Spleen (tissue), 7 donors: Measurements from ENCODE around the gene MOG.

Experiments used
- POLR2A ChIP-seq, 3 donors: fragments of 450-650 bp; IDR thresholded peaks; one replicate each; pipeline ENCODE4 v1.5.1; 2017; ENCODE audit warnings: antibody characterized with exemption in 3 of 3, mild to moderate bottlenecking in 1 of 3
- TF ChIP-seq, protein P1 (sequence below), 11 experiments: fragments of 200-600 bp in 7 of 11; fragments of 450-650 bp in 4 of 11; sonication (generic) in 4 of 11; IDR thresholded peaks in 8 of 11; conservative IDR thresholded peaks in 3 of 11; 1 replicate in 7 of 11; 2 replicates in 4 of 11; pipeline versions ENCODE4 v1.4.0 to v1.8.0; 2016 to 2021; ENCODE audit warnings: antibody characterized with exemption in 11 of 11, inconsistent platforms in 4 of 11, mild to moderate bottlenecking in 1 of 11
- donor health status: DM: no; HTN: no; CAD: no; lungs with moderate emphysema.
- donor health status: DM: no; HTN: no; CAD: no.
- donor health status: DM: no; HTN: no; CAD: no.

DNA sequence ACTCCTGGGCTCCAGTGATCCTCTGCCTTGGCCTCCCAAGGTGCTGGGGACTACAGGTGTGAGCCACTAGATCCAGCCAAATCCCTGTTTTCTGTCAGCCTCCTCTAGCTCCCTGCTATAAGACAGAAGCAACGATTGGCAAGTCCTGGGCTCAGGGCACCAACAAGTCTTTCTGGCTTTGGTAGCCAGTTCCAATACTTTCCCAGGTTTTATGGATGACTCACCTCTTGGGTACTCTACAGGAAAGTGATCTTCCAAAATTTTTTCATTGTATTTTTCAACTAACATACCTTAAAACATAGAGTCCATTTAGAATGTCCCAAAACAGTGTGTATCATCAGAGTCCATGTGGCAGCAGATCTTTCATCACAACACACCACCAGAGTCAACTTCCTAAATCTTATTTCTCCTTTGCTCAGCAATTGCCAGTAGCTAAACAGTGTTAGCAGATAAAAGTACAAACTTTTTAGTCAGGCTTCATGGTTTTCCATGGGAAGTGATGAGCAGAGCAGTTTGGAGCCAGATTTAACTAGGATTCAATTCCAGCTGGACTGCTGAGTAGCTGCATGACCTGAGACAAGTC is 37.2 kb upstream of the MOG start:
- no peak for TF ChIP-seq POLR2A (IDR thresholded peaks at IDR 0.05)
- TF ChIP-seq, protein P1, sequence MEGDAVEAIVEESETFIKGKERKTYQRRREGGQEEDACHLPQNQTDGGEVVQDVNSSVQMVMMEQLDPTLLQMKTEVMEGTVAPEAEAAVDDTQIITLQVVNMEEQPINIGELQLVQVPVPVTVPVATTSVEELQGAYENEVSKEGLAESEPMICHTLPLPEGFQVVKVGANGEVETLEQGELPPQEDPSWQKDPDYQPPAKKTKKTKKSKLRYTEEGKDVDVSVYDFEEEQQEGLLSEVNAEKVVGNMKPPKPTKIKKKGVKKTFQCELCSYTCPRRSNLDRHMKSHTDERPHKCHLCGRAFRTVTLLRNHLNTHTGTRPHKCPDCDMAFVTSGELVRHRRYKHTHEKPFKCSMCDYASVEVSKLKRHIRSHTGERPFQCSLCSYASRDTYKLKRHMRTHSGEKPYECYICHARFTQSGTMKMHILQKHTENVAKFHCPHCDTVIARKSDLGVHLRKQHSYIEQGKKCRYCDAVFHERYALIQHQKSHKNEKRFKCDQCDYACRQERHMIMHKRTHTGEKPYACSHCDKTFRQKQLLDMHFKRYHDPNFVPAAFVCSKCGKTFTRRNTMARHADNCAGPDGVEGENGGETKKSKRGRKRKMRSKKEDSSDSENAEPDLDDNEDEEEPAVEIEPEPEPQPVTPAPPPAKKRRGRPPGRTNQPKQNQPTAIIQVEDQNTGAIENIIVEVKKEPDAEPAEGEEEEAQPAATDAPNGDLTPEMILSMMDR (IDR thresholded peaks at IDR 0.05 in 8 of 11, conservative IDR thresholded peaks at IDR 0.05 in 3 of 11): no peak
